GM12878 (cell line): Measurements from ENCODE around the gene ESRRG. TPM values are rescaled to one million over a fixed set of nuclear protein-coding genes. Genes with fewer than 3 reads are reported as not detected.

Experiments used
- ATAC-seq: fragments of 200-7000 bp; cut with Tn5 transposase; 3 replicates; pipeline ENCODE4 v1.9.1; 2020; ENCODE audit warnings: mild to moderate bottlenecking, moderate library complexity
- BruUV-seq: library from RNA; stranded (reverse); fragments of 400-500 nt; replicated peaks from 2 replicates; lab custom pipeline; 2021; lab: Mats Ljungman, UMichigan
- CTCF ChIA-PET: fragments of 300-600 bp; sonication (Branson Sonifier 250); formaldehyde crosslinking; extraction: SDS; loops from one replicate; lab custom pipeline; 2021; ENCODE audit warnings: inconsistent platforms; lab: Yijun Ruan, JAX
- POLR2A ChIA-PET: fragments of 350-600 bp; formaldehyde crosslinking; extraction: SDS; loops from one replicate; lab custom pipeline; 2021; ENCODE audit warnings: inconsistent platforms; lab: Charles Lee
- RAD21 ChIA-PET: fragments of 300-600 bp; sonication (Branson Sonifier 250); formaldehyde crosslinking; loops from one replicate; lab custom pipeline; 2023; ENCODE audit warnings: antibody characterized with exemption; ENCODE audit not compliant: unreplicated experiment; lab: Charles Lee
- SMC1A ChIA-PET: fragments of 300-600 bp; sonication (Branson Sonifier 250); formaldehyde crosslinking; loops from one replicate; lab custom pipeline; 2023; ENCODE audit not compliant: unreplicated experiment, uncharacterized antibody; lab: Charles Lee
- DNase-seq: peaks from one replicate; pipeline ENCODE4 v3.0.0-alpha.2; 2011; ENCODE audit warnings: low read depth, low spot score
- FAIRE-seq: peaks from 3 replicates; lab custom pipeline; 2011; peaks lifted over from hg19 to GRCh38; lab: Jason Lieb, UNC
- H2AFZ ChIP-seq: 2 replicates; pipeline ENCODE4 v1.6.0; 2011; ENCODE audit warnings: low read depth, low read length, control low read depth; ENCODE audit not compliant: control insufficient read depth
- H3K27ac ChIP-seq: 2 replicates; pipeline ENCODE4 v1.5.1; 2011; ENCODE audit warnings: control low read depth; ENCODE audit not compliant: control insufficient read depth, insufficient read depth
- H3K27me3 ChIP-seq, 2 experiments: replicated peaks in 1 of 2; 2 replicates each; pipeline versions ENCODE4 v1.6.0 to v1.6.1; 2011; ENCODE audit warnings: low read length in 1 of 2; ENCODE audit not compliant: control insufficient read depth in 2 of 2, insufficient read depth in 2 of 2
- H3K36me3 ChIP-seq, 2 experiments: 2 replicates each; pipeline ENCODE4 v1.5.1; 2011; ENCODE audit warnings: low read length in 1 of 2; ENCODE audit not compliant: control insufficient read depth in 2 of 2, insufficient read depth in 2 of 2
- H3K4me1 ChIP-seq: 2 replicates; pipeline ENCODE4 v1.6.1; 2011; ENCODE audit warnings: mild to moderate bottlenecking, low read length, moderate library complexity, mixed read lengths; ENCODE audit not compliant: control insufficient read depth, insufficient read depth
- H3K4me2 ChIP-seq: 2 replicates; pipeline ENCODE4 v1.6.0; 2011; ENCODE audit warnings: control low read depth; ENCODE audit not compliant: control insufficient read depth, insufficient read depth
- H3K4me3 ChIP-seq: fragments of 200-600 bp; sonication (generic); 2 replicates; pipeline ENCODE4 v1.5.1; 2016
- H3K79me2 ChIP-seq: 2 replicates; pipeline ENCODE4 v1.6.0; 2011; ENCODE audit warnings: low read length; ENCODE audit not compliant: control insufficient read depth, insufficient read depth
- H3K9ac ChIP-seq: 2 replicates; pipeline ENCODE4 v1.8.0; 2011; ENCODE audit warnings: low read length, control low read depth, mixed read lengths; ENCODE audit not compliant: control insufficient read depth, insufficient read depth
- H3K9me3 ChIP-seq: replicated peaks from 3 replicates; pipeline ENCODE4 v1.5.1; 2011; ENCODE audit warnings: mild to moderate bottlenecking, low read length; ENCODE audit not compliant: control insufficient read depth, insufficient read depth
- H4K20me1 ChIP-seq: 2 replicates; pipeline ENCODE4 v1.6.0; 2011; ENCODE audit not compliant: control insufficient read depth, insufficient read depth
- CBFB ChIP-seq: IDR thresholded peaks from 2 replicates; pipeline ENCODE4 v1.6.1; 2016; ENCODE audit warnings: antibody characterized with exemption, low read depth
- CBX3 ChIP-seq: fragments of 200-600 bp; sonication (generic); IDR thresholded peaks from 2 replicates; pipeline ENCODE4 v1.6.1; 2016; ENCODE audit warnings: low read depth, borderline replicate concordance
- EED ChIP-seq: sonication (generic); IDR thresholded peaks from 2 replicates; pipeline ENCODE4 v1.6.1; 2016; ENCODE audit warnings: antibody characterized with exemption, low read depth
- GATAD2B ChIP-seq: fragments of 450-650 bp; conservative IDR thresholded peaks from 2 replicates; pipeline ENCODE4 v1.6.1; 2017; ENCODE audit warnings: low read depth, mild to moderate bottlenecking, moderate library complexity
- IKZF1 ChIP-seq: fragments of 450-650 bp; conservative IDR thresholded peaks from 2 replicates; pipeline ENCODE4 v1.6.1; 2017; ENCODE audit warnings: antibody characterized with exemption, mild to moderate bottlenecking
- MYC ChIP-seq: IDR thresholded peaks from 2 replicates; pipeline ENCODE4 v1.6.1; 2011; ENCODE audit warnings: mild to moderate bottlenecking, low read length, moderate library complexity, inconsistent platforms; ENCODE audit not compliant: insufficient read depth, insufficient replicate concordance, insufficient read length, severe bottlenecking
- NFIC ChIP-seq: IDR thresholded peaks from 2 replicates; pipeline ENCODE4 v1.6.1; 2012; ENCODE audit warnings: low read depth, mild to moderate bottlenecking, inconsistent platforms, low read length, moderate library complexity
- PKNOX1 ChIP-seq: fragments of 450-650 bp; IDR thresholded peaks from 2 replicates; pipeline ENCODE4 v1.6.1; 2016; ENCODE audit warnings: mild to moderate bottlenecking
- PML ChIP-seq: IDR thresholded peaks from 2 replicates; pipeline ENCODE4 v1.6.1; 2012; ENCODE audit warnings: low read length, inconsistent platforms
- POLR2AphosphoS2 ChIP-seq: IDR thresholded peaks from 2 replicates; pipeline ENCODE4 v1.6.1; 2011; ENCODE audit warnings: low read depth, mild to moderate bottlenecking, low read length, improper control_type of control experiment, moderate library complexity
- RAD21 ChIP-seq: IDR thresholded peaks from 2 replicates; pipeline ENCODE4 v1.6.1; 2011; ENCODE audit warnings: mild to moderate bottlenecking, low read depth, low read length, moderate library complexity; ENCODE audit not compliant: insufficient read depth
- SIN3A ChIP-seq: IDR thresholded peaks from 2 replicates; pipeline ENCODE4 v1.6.1; 2012; ENCODE audit warnings: low read depth, low read length, improper control_type of control experiment
- STAT1 ChIP-seq: fragments of 450-650 bp; conservative IDR thresholded peaks from 2 replicates; pipeline ENCODE4 v1.6.1; 2014; ENCODE audit warnings: antibody characterized with exemption, mild to moderate bottlenecking
- SUPT20H ChIP-seq: IDR thresholded peaks from 2 replicates; pipeline ENCODE4 v1.6.1; 2011; ENCODE audit warnings: low read depth, mild to moderate bottlenecking, low read length, moderate library complexity, borderline replicate concordance; ENCODE audit not compliant: control insufficient read depth
- ZBED1 ChIP-seq: IDR thresholded peaks from 2 replicates; pipeline ENCODE4 v1.6.1; 2016; ENCODE audit warnings: borderline replicate concordance
- WGBS: methylation state at CpG from one replicate; pipeline ENCODE4 v1.1.6; 2016; ENCODE audit warnings: low lambda C conversion rate; ENCODE audit not compliant: insufficient replicate concordance, insufficient coverage; ENCODE audit errors: missing lambda C conversion rate; 5-methylcytosine and 5-hydroxymethylcytosine counted together
- in situ Hi-C: fragments of 300-500 bp; cut with MboI; formaldehyde crosslinking; loops from 9 replicates; pipeline ENCODE4 v1.14.3; 2018; ENCODE audit warnings: mixed read lengths
- intact Hi-C: fragments of 100-400 bp; cut with micrococcal nuclease; formaldehyde crosslinking; loops from one replicate; pipeline ENCODE4 v1.14.2; 2022; ENCODE audit not compliant: unreplicated experiment
- polyA plus RNA-seq, 11 experiments: library from polyadenylated mRNA; depleted of rRNA in 4 of 11; unstranded in 6 of 11; stranded (reverse) in 5 of 11; fragments of >200 nt; fragmentation: Nextera tagmentation in 4 of 11; fragmentation: Illumina TruSeq in 1 of 11; extraction: Ambion mirVana in 4 of 11; extraction: Trizol in 1 of 11; gene quantifications; 1 replicate in 1 of 11; 2 replicates in 10 of 11; pipeline versions ENCODE4 v1.2.1 to v1.2.3, GENCODE V29; 2011 to 2016; ENCODE audit warnings: inconsistent platforms in 2 of 11, missing spikeins in 2 of 11, low read depth in 1 of 11
- total RNA-seq, 4 experiments: library from RNA; depleted of rRNA in 3 of 4; stranded (reverse); fragments of >200 nt in 3 of 4; fragmentation: Illumina TruSeq in 1 of 4; extraction: Trizol in 1 of 4; gene quantifications; 2 replicates each; pipeline versions ENCODE4 v1.2.1 to v1.2.3, GENCODE V29; 2013 to 2021
- TF ChIP-seq, protein P1 (sequence below): IDR thresholded peaks from 2 replicates; pipeline ENCODE4 v1.6.1; 2012; ENCODE audit warnings: low read length, inconsistent platforms
- TF ChIP-seq, protein P2 (sequence below): fragments of 150-350 bp; IDR thresholded peaks from 2 replicates; pipeline ENCODE4 v1.6.1; 2016; ENCODE audit warnings: low read depth, low read length

ESRRG gene
- total and polyA plus RNA-seq, 10 of the 15 experiments (the other 5 are each of a cell fraction or from before 2014, with no cell fraction given), result 0.03 TPM; not detected in 9

- Histone ChIP-seq H3K27me3 (no peaks in the 10 kb centered on the region), H2AFZ (no peak overlapping the region), H3K4me2 (no peak overlapping the region), H3K27ac (no peak overlapping the region), H4K20me1 (no peaks in the 10 kb centered on the region), H3K9me3 (no peaks in the 10 kb centered on the region), H3K79me2 (no peaks in the 10 kb centered on the region), H3K4me3 (no peak overlapping the region), H3K4me1 (no peaks in the 10 kb centered on the region), H3K36me3 (no peaks in the 10 kb centered on the region), H3K9ac (no peak overlapping the region)
- BruUV-seq, result no TSS peak
- no peak for ATAC-seq
- FAIRE-seq, result no peak
- SMC1A ChIA-PET, result no interaction called here
- TF ChIP-seq CBX3 (no peak), MYC (no peak), SIN3A (no peak), STAT1 (no peak), IKZF1 (no peak), PML (no peak), EED (no peak), RAD21 (no peak), NFIC (no peak), SUPT20H (no peak), PKNOX1 (no peak), GATAD2B (no peak), POLR2AphosphoS2 (no peak), ZBED1 (no peak), CBFB (no peak)
- TF ChIP-seq, protein P1, sequence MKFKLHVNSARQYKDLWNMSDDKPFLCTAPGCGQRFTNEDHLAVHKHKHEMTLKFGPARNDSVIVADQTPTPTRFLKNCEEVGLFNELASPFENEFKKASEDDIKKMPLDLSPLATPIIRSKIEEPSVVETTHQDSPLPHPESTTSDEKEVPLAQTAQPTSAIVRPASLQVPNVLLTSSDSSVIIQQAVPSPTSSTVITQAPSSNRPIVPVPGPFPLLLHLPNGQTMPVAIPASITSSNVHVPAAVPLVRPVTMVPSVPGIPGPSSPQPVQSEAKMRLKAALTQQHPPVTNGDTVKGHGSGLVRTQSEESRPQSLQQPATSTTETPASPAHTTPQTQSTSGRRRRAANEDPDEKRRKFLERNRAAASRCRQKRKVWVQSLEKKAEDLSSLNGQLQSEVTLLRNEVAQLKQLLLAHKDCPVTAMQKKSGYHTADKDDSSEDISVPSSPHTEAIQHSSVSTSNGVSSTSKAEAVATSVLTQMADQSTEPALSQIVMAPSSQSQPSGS, result no peak
- TF ChIP-seq, protein P2, sequence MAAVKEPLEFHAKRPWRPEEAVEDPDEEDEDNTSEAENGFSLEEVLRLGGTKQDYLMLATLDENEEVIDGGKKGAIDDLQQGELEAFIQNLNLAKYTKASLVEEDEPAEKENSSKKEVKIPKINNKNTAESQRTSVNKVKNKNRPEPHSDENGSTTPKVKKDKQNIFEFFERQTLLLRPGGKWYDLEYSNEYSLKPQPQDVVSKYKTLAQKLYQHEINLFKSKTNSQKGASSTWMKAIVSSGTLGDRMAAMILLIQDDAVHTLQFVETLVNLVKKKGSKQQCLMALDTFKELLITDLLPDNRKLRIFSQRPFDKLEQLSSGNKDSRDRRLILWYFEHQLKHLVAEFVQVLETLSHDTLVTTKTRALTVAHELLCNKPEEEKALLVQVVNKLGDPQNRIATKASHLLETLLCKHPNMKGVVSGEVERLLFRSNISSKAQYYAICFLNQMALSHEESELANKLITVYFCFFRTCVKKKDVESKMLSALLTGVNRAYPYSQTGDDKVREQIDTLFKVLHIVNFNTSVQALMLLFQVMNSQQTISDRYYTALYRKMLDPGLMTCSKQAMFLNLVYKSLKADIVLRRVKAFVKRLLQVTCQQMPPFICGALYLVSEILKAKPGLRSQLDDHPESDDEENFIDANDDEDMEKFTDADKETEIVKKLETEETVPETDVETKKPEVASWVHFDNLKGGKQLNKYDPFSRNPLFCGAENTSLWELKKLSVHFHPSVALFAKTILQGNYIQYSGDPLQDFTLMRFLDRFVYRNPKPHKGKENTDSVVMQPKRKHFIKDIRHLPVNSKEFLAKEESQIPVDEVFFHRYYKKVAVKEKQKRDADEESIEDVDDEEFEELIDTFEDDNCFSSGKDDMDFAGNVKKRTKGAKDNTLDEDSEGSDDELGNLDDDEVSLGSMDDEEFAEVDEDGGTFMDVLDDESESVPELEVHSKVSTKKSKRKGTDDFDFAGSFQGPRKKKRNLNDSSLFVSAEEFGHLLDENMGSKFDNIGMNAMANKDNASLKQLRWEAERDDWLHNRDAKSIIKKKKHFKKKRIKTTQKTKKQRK, result no peak
- intact Hi-C loops, result no loop called here
- CTCF ChIA-PET, result no interaction called here
- 42% methylated on average over 14 of the region's 14 CpGs for WGBS
- DNase-seq, result no peak
- in situ Hi-C loops, result no loop called here
- POLR2A ChIA-PET, result no interaction called here
- RAD21 ChIA-PET, result no interaction called here
These were observed 44.1 kb downstream of the ESRRG start for GRCh38 chr1:216679108-216679507.
